GM21360 (cell line): ENCODE results near the gene WDR59.
A peak's percentile ranks its signal among the peaks of the same experiment; 100 is the strongest.

Experiments
- ATAC-seq: cut with Tn5 transposase; IDR thresholded peaks from one replicate; pipeline ENCODE4 v1.9.1; 2021; ENCODE audit warnings: mild to moderate bottlenecking, moderate library complexity; ENCODE audit not compliant: unreplicated experiment

The WDR59 gene

GRCh38 chr16:74987027-74987681 is 2.2 kb upstream of the WDR59 start:
- ATAC-seq = no peak

GRCh38 chr16:74984194-74984528 is 762 bp downstream of the WDR59 start:
- ATAC-seq = no peak

- no peak for ATAC-seq
These were observed 2.7 kb downstream of the WDR59 start for GRCh38 chr16:74982256-74982655.

- ATAC-seq = no peak
These were observed 9.3 kb downstream of the WDR59 start for GRCh38 chr16:74975591-74975990.

- no peak for ATAC-seq
These were observed 11.6 kb downstream of the WDR59 start for GRCh38 chr16:74973304-74973703.

GRCh38 chr16:74954763-74955162 is 30.2 kb downstream of the WDR59 start:
- no peak for ATAC-seq

- ATAC-seq = no peak
These were observed 33.2 kb downstream of the WDR59 start for GRCh38 chr16:74951681-74952080.

- ATAC-seq = no peak
These were observed 33.7 kb downstream of the WDR59 start for GRCh38 chr16:74951206-74951605.

- no peak for ATAC-seq
These were observed 34.4 kb downstream of the WDR59 start for GRCh38 chr16:74950511-74950910.

GRCh38 chr16:74949309-74949708 is 35.6 kb downstream of the WDR59 start:
- ATAC-seq = no peak

- no peak for ATAC-seq
These were observed 40.5 kb downstream of the WDR59 start for GRCh38 chr16:74944466-74944865.

GRCh38 chr16:74942977-74943918 is 41.7 kb downstream of the WDR59 start:
- no peak for ATAC-seq

GRCh38 chr16:74942566-74942965 is 42.4 kb downstream of the WDR59 start:
- ATAC-seq = no peak

GRCh38 chr16:74939688-74940087 is 45.2 kb downstream of the WDR59 start:
- ATAC-seq = no peak

GRCh38 chr16:74936902-74937560 is 47.9 kb downstream of the WDR59 start:
- peak; percentile 52 for ATAC-seq

- peak; percentile 74 for ATAC-seq
These were observed 53.5 kb downstream of the WDR59 start for GRCh38 chr16:74931445-74931844.

- ATAC-seq = no peak
These were observed 55.3 kb downstream of the WDR59 start for GRCh38 chr16:74929636-74930035.

- ATAC-seq = no peak
These were observed 58.1 kb downstream of the WDR59 start for GRCh38 chr16:74926805-74927204.

GRCh38 chr16:74923766-74924460 is 61.0 kb downstream of the WDR59 start:
- no peak for ATAC-seq

GRCh38 chr16:74922150-74923138 is 62.5 kb downstream of the WDR59 start:
- no peak for ATAC-seq
